Activated naive CD4-positive, alpha-beta T cell treated with anti-CD3 and anti-CD28 coated beads, Interleukin-2, amount 50 U/mL, for 16 hours (primary cell): ENCODE results near the gene STK33.

Experiments used
- DNase-seq: peaks from one replicate; pipeline ENCODE4 v3.0.0-alpha.2; 2020

The STK33 gene

GRCh38 chr11:8601376-8602133 lies 7.5 kb upstream of the STK33 start:
- no peak for DNase-seq

DNA sequence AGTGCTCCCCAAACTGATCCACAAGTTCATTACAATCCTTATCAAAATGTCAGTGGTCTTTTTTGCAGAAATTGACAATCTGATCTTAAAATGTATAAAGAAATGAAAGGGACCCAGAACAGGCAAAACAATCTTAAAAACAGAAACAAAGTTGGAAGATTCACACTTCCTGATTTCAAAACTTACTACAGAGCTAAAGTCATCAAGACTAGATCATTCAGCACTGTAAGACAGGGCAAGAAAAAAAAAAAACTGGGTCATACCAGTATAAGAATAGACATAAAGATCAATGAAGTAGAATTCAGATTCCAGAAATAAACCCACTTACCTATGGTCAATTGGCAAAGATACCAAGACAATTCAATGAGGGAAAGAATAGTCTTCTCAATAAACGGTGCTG lies 4.5 kb upstream of the STK33 start:
- no peak for DNase-seq

- DNase-seq: no peak
Measured at GRCh38 chr11:8597182-8597581, 3.2 kb upstream of the STK33 start.

GRCh38 chr11:8596504-8597046 lies 2.5 kb upstream of the STK33 start:
- no peak for DNase-seq

GRCh38 chr11:8593455-8593854 lies 573 bp downstream of the STK33 start:
- DNase-seq: no peak

GRCh38 chr11:8587915-8588314 lies 6.1 kb downstream of the STK33 start:
- DNase-seq: no peak

DNA sequence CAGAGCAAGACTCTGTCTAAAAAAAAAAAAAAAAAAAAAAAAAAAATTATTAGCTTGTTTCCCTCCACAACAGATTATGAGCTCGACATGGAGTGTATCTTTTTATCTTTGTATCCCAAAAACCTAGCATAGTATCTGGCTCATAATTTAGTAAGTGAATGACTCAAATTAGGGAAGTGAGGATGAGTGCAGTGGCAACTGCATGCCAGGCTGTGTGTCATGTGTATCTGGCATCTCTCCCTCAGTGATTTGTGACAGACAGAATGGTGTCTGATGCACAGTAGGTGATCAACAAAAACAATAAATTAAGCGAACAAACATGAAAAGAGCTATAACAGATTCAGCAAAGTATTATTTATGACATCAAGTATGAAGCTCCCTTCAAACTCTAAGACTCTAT lies 7.2 kb downstream of the STK33 start:
- DNase-seq: no peak

- no peak for DNase-seq
Measured at GRCh38 chr11:8586184-8586583, 7.8 kb downstream of the STK33 start.

- DNase-seq: no peak
Measured at GRCh38 chr11:8584511-8584910, 9.5 kb downstream of the STK33 start.

DNA sequence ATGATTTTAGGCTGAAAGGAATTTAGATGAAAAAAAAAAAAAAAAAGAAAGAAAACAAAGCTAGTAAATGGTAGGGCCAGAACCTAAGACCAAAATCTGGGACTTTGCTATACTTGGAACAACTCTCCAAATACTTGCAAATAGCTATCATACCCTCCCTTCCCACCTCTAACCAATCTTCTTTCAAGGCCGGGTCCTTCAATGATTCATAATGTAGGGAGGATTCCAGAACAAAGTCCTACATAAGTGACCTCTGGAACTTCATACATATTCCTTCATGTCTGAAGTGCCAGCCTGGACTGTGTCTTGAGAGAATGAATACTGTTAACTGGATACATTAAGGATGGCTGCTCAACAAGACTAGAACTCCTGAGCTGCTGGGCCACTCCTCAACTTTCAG lies 9.9 kb downstream of the STK33 start:
- no peak for DNase-seq

- no peak for DNase-seq
Measured at GRCh38 chr11:8581300-8581699, 12.7 kb downstream of the STK33 start.

GRCh38 chr11:8577791-8578581 lies 16.0 kb downstream of the STK33 start:
- no peak for DNase-seq

- DNase-seq: no peak
Measured at GRCh38 chr11:8574798-8575197, 19.2 kb downstream of the STK33 start.

DNA sequence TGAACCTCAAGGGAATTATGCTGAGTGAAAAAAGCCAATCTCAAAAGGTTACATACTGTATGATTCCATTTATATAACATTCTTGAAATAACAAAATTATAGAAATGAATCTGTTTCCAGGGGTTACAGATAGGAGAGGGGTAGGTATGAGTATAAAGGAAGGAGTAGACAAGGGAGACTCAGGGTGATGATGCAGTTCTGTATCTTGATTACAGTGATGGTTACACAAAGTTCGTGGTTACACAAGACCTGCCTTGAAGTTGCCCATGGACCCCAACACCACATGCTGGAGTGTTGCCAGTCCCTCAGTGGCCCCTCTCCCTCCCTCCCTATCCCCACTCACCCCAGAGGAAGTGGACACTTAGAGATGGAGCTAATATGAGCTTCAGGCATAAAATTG lies 20.3 kb downstream of the STK33 start:
- DNase-seq: no peak

GRCh38 chr11:8567602-8568198 lies 26.3 kb downstream of the STK33 start:
- DNase-seq: no peak

- no peak for DNase-seq
Measured at GRCh38 chr11:8566613-8567210, 27.3 kb downstream of the STK33 start.

DNA sequence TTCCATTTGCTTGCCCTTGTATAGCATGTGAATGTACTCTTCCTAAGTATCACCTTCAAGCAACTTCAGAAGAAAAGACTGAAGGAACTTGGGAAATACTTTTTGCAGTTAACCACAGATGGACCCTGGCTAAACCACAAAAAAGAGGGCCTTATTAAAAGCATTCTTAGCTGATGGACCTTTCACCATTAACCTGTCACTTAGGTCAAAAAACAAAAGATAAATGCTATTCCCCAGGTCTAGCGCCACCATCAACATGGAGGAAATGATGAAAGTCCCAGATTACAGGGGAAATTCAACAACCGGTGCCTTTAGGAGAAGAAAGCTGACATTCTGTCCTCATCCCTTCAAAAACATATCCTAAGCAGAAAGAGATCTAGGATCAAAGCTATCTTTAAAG lies 29.5 kb downstream of the STK33 start:
- no peak for DNase-seq

GRCh38 chr11:8561461-8561860 lies 32.6 kb downstream of the STK33 start:
- no peak for DNase-seq

GRCh38 chr11:8558436-8558835 lies 35.6 kb downstream of the STK33 start:
- no peak for DNase-seq

- DNase-seq: no peak
Measured at GRCh38 chr11:8545698-8546366, 48.2 kb downstream of the STK33 start.

- no peak for DNase-seq
Measured at GRCh38 chr11:8544807-8545206, 49.2 kb downstream of the STK33 start.

GRCh38 chr11:8543278-8543677 lies 50.8 kb downstream of the STK33 start:
- no peak for DNase-seq

DNA sequence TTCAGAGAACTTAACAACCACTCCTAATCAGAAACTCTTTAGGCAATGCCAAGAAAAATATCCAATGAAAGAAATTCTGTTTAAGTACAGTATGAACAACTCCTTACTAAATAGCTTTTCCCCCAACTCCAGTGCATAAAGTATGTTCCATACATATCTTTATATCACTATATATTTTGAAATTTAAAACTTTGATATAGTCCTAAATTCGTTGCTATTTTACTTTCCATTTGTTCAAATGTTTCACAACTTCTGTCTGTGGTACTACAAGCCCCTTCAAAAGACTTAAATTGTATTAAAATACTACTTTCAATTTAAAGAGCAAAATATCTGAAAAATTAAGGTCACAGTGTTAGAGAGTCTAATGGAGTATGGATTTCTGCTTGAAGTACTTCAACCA lies 52.6 kb downstream of the STK33 start:
- DNase-seq: no peak
